SU-DHL-6 (cell line): ENCODE measurements around the gene SLC39A11.
"Not testable (repeated sequence)": the region's sequence is repeated elsewhere in the genome, so short reads cannot be mapped to it uniquely, and the experiment has no call there.

ENCODE experiments used
- H2AFZ ChIP-seq: fragments of 200-600 bp; sonication (generic); 2 replicates; pipeline ENCODE4 v1.6.1; 2014; ENCODE audit warnings: low read depth, mild to moderate bottlenecking, moderate library complexity, mixed read lengths, antibody characterized with exemption, low read length; ENCODE audit not compliant: severe bottlenecking
- H3F3A ChIP-seq: fragments of 200-600 bp; shearing (Covaris generic); 2 replicates; pipeline ENCODE4 v1.6.0; 2016; ENCODE audit warnings: antibody characterized with exemption, mild to moderate bottlenecking; ENCODE audit not compliant: insufficient read depth
- H3K27ac ChIP-seq: fragments of 200-600 bp; sonication (generic); 2 replicates; pipeline ENCODE4 v1.5.1; 2016; ENCODE audit warnings: low read depth, mild to moderate bottlenecking, low read length, moderate library complexity, mixed read lengths
- H3K27me3 ChIP-seq: fragments of 200-600 bp; sonication (generic), shearing (Covaris generic); 2 replicates; pipeline ENCODE4 v1.6.0; 2014; ENCODE audit warnings: mild to moderate bottlenecking, low read length
- H3K36me3 ChIP-seq: fragments of 200-600 bp; sonication (generic); 2 replicates; pipeline ENCODE4 v1.6.1; 2014; ENCODE audit warnings: mild to moderate bottlenecking, low read length, mixed read lengths
- H3K4me2 ChIP-seq: fragments of 300-600, 200-600 bp; shearing (Covaris generic), sonication (generic); 2 replicates; pipeline ENCODE4 v1.6.0; 2014; ENCODE audit warnings: low read length, low read depth, mild to moderate bottlenecking; ENCODE audit not compliant: poor library complexity, severe bottlenecking
- H3K4me3 ChIP-seq: fragments of 200-600 bp; sonication (generic); 2 replicates; pipeline ENCODE4 v1.5.1; 2014; ENCODE audit warnings: antibody characterized with exemption, low read length, mild to moderate bottlenecking, mixed read lengths; ENCODE audit not compliant: insufficient read depth, poor library complexity, severe bottlenecking
- H3K79me2 ChIP-seq: fragments of 200-600 bp; sonication (generic); 2 replicates; pipeline ENCODE4 v1.6.1; 2014; ENCODE audit warnings: mild to moderate bottlenecking, low read length, moderate library complexity; ENCODE audit not compliant: insufficient read depth
- H3K9ac ChIP-seq: fragments of 200-600 bp; sonication (generic); 2 replicates; pipeline ENCODE4 v1.7.0; 2014; ENCODE audit warnings: mild to moderate bottlenecking, low read length
- H3K9me2 ChIP-seq: fragments of 200-600 bp; sonication (generic); replicated peaks from 2 replicates; pipeline ENCODE4 v1.6.1; 2014; ENCODE audit warnings: low read length; ENCODE audit not compliant: insufficient read depth
- H3K9me3 ChIP-seq: fragments of 200-600 bp; sonication (generic); 2 replicates; pipeline ENCODE4 v1.6.1; 2014; ENCODE audit warnings: low read length, mixed read lengths; ENCODE audit not compliant: insufficient read depth
- H4K20me1 ChIP-seq: fragments of 200-600 bp; sonication (generic); 2 replicates; pipeline ENCODE4 v1.6.1; 2014; ENCODE audit warnings: low read depth, mild to moderate bottlenecking, antibody characterized with exemption, low read length, moderate library complexity, mixed read lengths
- CTCF ChIP-seq: fragments of 200-600 bp; sonication (generic); IDR thresholded peaks from one replicate; pipeline ENCODE4 v1.5.1; 2017; ENCODE audit warnings: antibody characterized with exemption, mild to moderate bottlenecking, low read length, moderate library complexity; ENCODE audit not compliant: insufficient read depth, poor library complexity, severe bottlenecking
- EZH2phosphoT487 ChIP-seq: fragments of 200-600 bp; sonication (generic), shearing (Covaris generic); conservative IDR thresholded peaks from 2 replicates; pipeline ENCODE4 v1.6.1; 2018; ENCODE audit warnings: mild to moderate bottlenecking, antibody characterized with exemption, low read length, moderate library complexity, mixed read lengths

Gene SLC39A11

DNA sequence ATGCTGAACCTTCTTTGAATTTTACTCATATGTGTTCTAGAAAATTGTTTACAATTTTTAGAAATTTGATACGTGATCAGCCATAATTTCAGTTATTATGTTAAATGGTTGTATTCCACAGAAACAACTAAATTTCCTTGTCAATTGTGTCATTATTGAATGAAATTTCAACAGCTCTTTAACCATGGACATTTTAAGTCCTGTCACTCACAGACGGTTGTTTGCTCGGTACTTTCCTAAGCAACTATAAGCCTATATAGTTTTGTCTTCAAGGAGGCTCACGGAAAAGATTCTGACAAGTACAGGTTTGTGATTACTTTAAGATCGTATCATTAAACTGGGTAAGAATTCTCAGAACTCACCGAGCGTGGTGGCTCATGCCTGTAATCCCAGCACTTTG lies 31.8 kb downstream of the SLC39A11 start:
- H3K9ac ChIP-seq: no peak overlapping the region
- TF ChIP-seq EZH2phosphoT487: no peak
- no peak for TF ChIP-seq CTCF
- H3K27me3 ChIP-seq: no peaks in the 10 kb centered on the region
- no peak overlapping the region for H2AFZ ChIP-seq
- H3K9me3 ChIP-seq: no peaks in the 10 kb centered on the region
- no peak overlapping the region for H3K27ac ChIP-seq
- no peaks in the 10 kb centered on the region for H3K36me3 ChIP-seq
- no peaks in the 10 kb centered on the region for H3K9me2 ChIP-seq
- H3K79me2 ChIP-seq: no peaks in the 10 kb centered on the region
- no peaks in the 10 kb centered on the region for H4K20me1 ChIP-seq
- H3K4me3 ChIP-seq: no peak overlapping the region
- no peak overlapping the region for H3K4me2 ChIP-seq
- H3F3A ChIP-seq: no peaks in the 10 kb centered on the region

- not testable (repeated sequence) for H2AFZ ChIP-seq, H3K27ac ChIP-seq, H3K9ac ChIP-seq, H3K79me2 ChIP-seq, H3K4me3 ChIP-seq, H3K36me3 ChIP-seq, H4K20me1 ChIP-seq, H3K9me3 ChIP-seq, H3K9me2 ChIP-seq, H3K4me2 ChIP-seq, H3K27me3 ChIP-seq, H3F3A ChIP-seq
Observed at GRCh38 chr17:73059713-73060112, 32.8 kb downstream of the SLC39A11 start.

- Histone ChIP-seq H4K20me1 (no peaks in the 10 kb centered on the region), H3K4me3 (no peak overlapping the region), H3K9ac (no peak overlapping the region), H3F3A (no peaks in the 10 kb centered on the region), H3K27me3 (no peaks in the 10 kb centered on the region), H3K9me2 (no peaks in the 10 kb centered on the region), H3K27ac (no peak overlapping the region), H2AFZ (no peak overlapping the region), H3K9me3 (no peaks in the 10 kb centered on the region), H3K36me3 (no peaks in the 10 kb centered on the region), H3K4me2 (no peak overlapping the region), H3K79me2 (no peaks in the 10 kb centered on the region)
- no peak for TF ChIP-seq CTCF
Observed at GRCh38 chr17:73058022-73058421, 34.5 kb downstream of the SLC39A11 start.

GRCh38 chr17:73057196-73057595 lies 35.3 kb downstream of the SLC39A11 start:
- Histone ChIP-seq H3K79me2 (no peaks in the 10 kb centered on the region), H3K9me2 (no peaks in the 10 kb centered on the region), H3K36me3 (no peaks in the 10 kb centered on the region), H3K9ac (no peak overlapping the region), H3K27ac (no peak overlapping the region), H3K9me3 (no peaks in the 10 kb centered on the region), H3F3A (no peaks in the 10 kb centered on the region), H3K4me2 (no peak overlapping the region), H3K4me3 (no peak overlapping the region), H3K27me3 (no peaks in the 10 kb centered on the region), H2AFZ (no peak overlapping the region), H4K20me1 (no peaks in the 10 kb centered on the region)
- TF ChIP-seq CTCF (no peak), EZH2phosphoT487 (no peak)
